ENCODE data around the gene C16orf74. TPM values are rescaled to one million over a fixed set of nuclear protein-coding genes. Genes with fewer than 3 reads are reported as not detected.

C16orf74 gene
- total RNA-seq, 4 donors from 2014 or later: 11.0 to 13.0 (median 11.4) TPM

- 43% methylated on average over 16 of the region's 16 CpGs for WGBS
- DNase-seq (ENCODE audit: low spot score in 2 of 2): no peak
- no peaks in the 10 kb centered on the region for H3K36me3 ChIP-seq
Measured at GRCh38 chr16:85696781-85697180, 54.1 kb downstream of the C16orf74 start.

GRCh38 chr16:85695196-85696128, 55.4 kb downstream of the C16orf74 start:
- no peaks in the 10 kb centered on the region for H3K36me3 ChIP-seq
- peaks cover 15% of the 10 kb centered on the region for H3K27me3 ChIP-seq
- 77% methylated on average over 21 of the region's 24 CpGs for WGBS
- DNase-seq (ENCODE audit: low spot score in 2 of 2): no peak
- no peak for TF ChIP-seq EP300 (IDR thresholded peaks at IDR 0.05)
- no peak for TF ChIP-seq CTCF (IDR thresholded peaks at IDR 0.05)
- TF ChIP-seq POLR2AphosphoS5 (IDR thresholded peaks at IDR 0.05): no peak
- no peak for TF ChIP-seq POLR2A (IDR thresholded peaks at IDR 0.05)
- H3K4me1 ChIP-seq: peaks cover 15% of the 10 kb centered on the region
- H3K9me3 ChIP-seq: no peaks in the 10 kb centered on the region
- H3K27ac ChIP-seq: no peak overlapping the region
- no peak overlapping the region for H3K4me3 ChIP-seq

More at GRCh38 chr16:85696781-85697180, 54.1 kb downstream of the C16orf74 start:
- Histone ChIP-seq H3K27ac (no peak overlapping the region), H3K27me3 (peaks cover 15% of the 10 kb centered on the region), H3K4me1 (peaks cover 13% of the 10 kb centered on the region), H3K4me3 (peak overlapping the region; percentile 18), H3K9me3 (no peaks in the 10 kb centered on the region)
- TF ChIP-seq POLR2A (IDR thresholded peaks at IDR 0.05): no peak
- TF ChIP-seq EP300 (IDR thresholded peaks at IDR 0.05): no peak
- TF ChIP-seq POLR2AphosphoS5 (IDR thresholded peaks at IDR 0.05): no peak
- TF ChIP-seq CTCF (IDR thresholded peaks at IDR 0.05): no peak

- TF ChIP-seq POLR2AphosphoS5 (IDR thresholded peaks at IDR 0.05) (no peak), CTCF (IDR thresholded peaks at IDR 0.05) (no peak), POLR2A (IDR thresholded peaks at IDR 0.05) (no peak), EP300 (IDR thresholded peaks at IDR 0.05) (no peak)
- Histone ChIP-seq H3K27me3 (peaks cover 4% of the 10 kb centered on the region), H3K4me1 (peaks cover 22% of the 10 kb centered on the region), H3K4me3 (no peak overlapping the region), H3K36me3 (no peaks in the 10 kb centered on the region), H3K27ac (no peak overlapping the region), H3K9me3 (no peaks in the 10 kb centered on the region)
- 42% methylated on average over 7 of the region's 7 CpGs for WGBS
- DNase-seq (ENCODE audit: low spot score in 2 of 2): no peak
Measured at GRCh38 chr16:85690469-85691064, 60.3 kb downstream of the C16orf74 start.

- Histone ChIP-seq H3K9me3 (no peaks in the 10 kb centered on the region), H3K27ac (no peak overlapping the region), H3K4me1 (peaks cover 22% of the 10 kb centered on the region), H3K4me3 (no peak overlapping the region), H3K36me3 (no peaks in the 10 kb centered on the region), H3K27me3 (peaks cover 3% of the 10 kb centered on the region)
- WGBS: 76% methylated on average over 9 of the region's 9 CpGs
- DNase-seq (ENCODE audit: low spot score in 2 of 2): no peak
- TF ChIP-seq POLR2AphosphoS5 (IDR thresholded peaks at IDR 0.05) (no peak), POLR2A (IDR thresholded peaks at IDR 0.05) (no peak), CTCF (IDR thresholded peaks at IDR 0.05) (no peak)
Measured at GRCh38 chr16:85689950-85690320, 61.0 kb downstream of the C16orf74 start.

- WGBS: 42% methylated on average over 24 of the region's 27 CpGs
- DNase-seq (ENCODE audit: low spot score in 2 of 2): no peak
- Histone ChIP-seq H3K27ac (no peak overlapping the region), H3K4me3 (peak overlapping the region; percentile 75), H3K4me1 (peaks cover 22% of the 10 kb centered on the region), H3K36me3 (no peaks in the 10 kb centered on the region), H3K27me3 (no peaks in the 10 kb centered on the region), H3K9me3 (no peaks in the 10 kb centered on the region)
- TF ChIP-seq EP300 (IDR thresholded peaks at IDR 0.05) (no peak), POLR2AphosphoS5 (IDR thresholded peaks at IDR 0.05) (no peak), CTCF (IDR thresholded peaks at IDR 0.05) (no peak), POLR2A (IDR thresholded peaks at IDR 0.05) (no peak)
Measured at GRCh38 chr16:85689285-85689949, 61.5 kb downstream of the C16orf74 start.
